Memory B cell (primary cell): Measurements from ENCODE around the gene SHC4.
"Not testable (repeated sequence)": the region's sequence is repeated elsewhere in the genome, so short reads cannot be mapped to it uniquely, and the experiment has no call there.

Source experiments
- ATAC-seq: fragments of 150-1000 bp; cut with Tn5 transposase; 2 replicates; pipeline ENCODE4 v1.10.0; 2021; ENCODE audit warnings: low read depth, mild to moderate bottlenecking, moderate library complexity
- DNase-seq, 2 donors: peaks; one replicate each; pipeline ENCODE4 v3.0.0; 2022; ENCODE audit warnings: low spot score in 2 of 2
- H3K27ac Mint-ChIP-seq: one replicate; pipeline ENCODE4 v1.8.0; 2022; ENCODE audit warnings: mild to moderate bottlenecking, moderate library complexity, mixed read lengths
- H3K27me3 Mint-ChIP-seq: one replicate; pipeline ENCODE4 v1.8.0; 2022; ENCODE audit warnings: mixed read lengths
- H3K36me3 Mint-ChIP-seq: one replicate; pipeline ENCODE4 v1.8.0; 2022; ENCODE audit warnings: mild to moderate bottlenecking, mixed read lengths
- H3K4me1 Mint-ChIP-seq: one replicate; pipeline ENCODE4 v1.8.0; 2022; ENCODE audit warnings: mixed read lengths
- H3K4me3 Mint-ChIP-seq: one replicate; pipeline ENCODE4 v1.8.0; 2022; ENCODE audit warnings: mild to moderate bottlenecking, moderate library complexity, mixed read lengths
- H3K9me3 Mint-ChIP-seq: one replicate; pipeline ENCODE4 v1.8.0; 2022; ENCODE audit warnings: mixed read lengths

Gene SHC4

GRCh38 chr15:48790466-48791115, 173.1 kb downstream of the SHC4 start:
- not testable (repeated sequence) for ATAC-seq, H3K4me3 Mint-ChIP-seq, DNase-seq, H3K27ac Mint-ChIP-seq, H3K9me3 Mint-ChIP-seq, H3K27me3 Mint-ChIP-seq, H3K4me1 Mint-ChIP-seq
- peaks cover 16% of the 10 kb centered on the region for H3K36me3 Mint-ChIP-seq

- Mint-ChIP-seq H3K4me1 (no peaks in the 10 kb centered on the region), H3K27ac (no peak overlapping the region), H3K27me3 (no peaks in the 10 kb centered on the region), H3K4me3 (no peak overlapping the region), H3K36me3 (peaks cover 27% of the 10 kb centered on the region), H3K9me3 (no peaks in the 10 kb centered on the region)
- ATAC-seq, result no peak
- DNase-seq, result no peak
These were observed 178.0 kb downstream of the SHC4 start for GRCh38 chr15:48785712-48786111.

GRCh38 chr15:48785195-48785594, 178.5 kb downstream of the SHC4 start:
- DNase-seq (no peak), ATAC-seq (no peak)
- Mint-ChIP-seq H3K36me3 (peaks cover 28% of the 10 kb centered on the region), H3K9me3 (no peaks in the 10 kb centered on the region), H3K27me3 (no peaks in the 10 kb centered on the region), H3K27ac (no peak overlapping the region), H3K4me1 (no peaks in the 10 kb centered on the region), H3K4me3 (no peak overlapping the region)

GRCh38 chr15:48784756-48785155, 179.0 kb downstream of the SHC4 start:
- Mint-ChIP-seq H3K27me3 (no peaks in the 10 kb centered on the region), H3K4me1 (no peaks in the 10 kb centered on the region), H3K9me3 (no peaks in the 10 kb centered on the region), H3K27ac (no peak overlapping the region), H3K4me3 (no peak overlapping the region), H3K36me3 (peaks cover 26% of the 10 kb centered on the region)
- no peak for ATAC-seq
- no peak for DNase-seq

GRCh38 chr15:48782911-48783310, 180.8 kb downstream of the SHC4 start:
- H3K36me3 Mint-ChIP-seq, result peaks cover 20% of the 10 kb centered on the region
- ATAC-seq, result no peak
- no peaks in the 10 kb centered on the region for H3K9me3 Mint-ChIP-seq
- H3K4me3 Mint-ChIP-seq, result no peak overlapping the region
- H3K27me3 Mint-ChIP-seq, result no peaks in the 10 kb centered on the region
- H3K4me1 Mint-ChIP-seq, result no peaks in the 10 kb centered on the region
- DNase-seq, result no peak
- no peak overlapping the region for H3K27ac Mint-ChIP-seq

- Mint-ChIP-seq H3K36me3 (peaks cover 19% of the 10 kb centered on the region), H3K4me1 (no peaks in the 10 kb centered on the region), H3K27ac (no peak overlapping the region), H3K9me3 (no peaks in the 10 kb centered on the region), H3K27me3 (no peaks in the 10 kb centered on the region), H3K4me3 (no peak overlapping the region)
- DNase-seq (no peak), ATAC-seq (no peak)
These were observed 182.1 kb downstream of the SHC4 start for GRCh38 chr15:48781481-48782081.

GRCh38 chr15:48781017-48781416, 182.7 kb downstream of the SHC4 start:
- DNase-seq (no peak), ATAC-seq (no peak)
- Mint-ChIP-seq H3K36me3 (peaks cover 19% of the 10 kb centered on the region), H3K4me1 (no peaks in the 10 kb centered on the region), H3K9me3 (no peaks in the 10 kb centered on the region), H3K27ac (no peak overlapping the region), H3K27me3 (no peaks in the 10 kb centered on the region), H3K4me3 (no peak overlapping the region)

GRCh38 chr15:48778331-48778730, 185.4 kb downstream of the SHC4 start:
- ATAC-seq (no peak), DNase-seq (no peak)
- Mint-ChIP-seq H3K9me3 (peaks cover 5% of the 10 kb centered on the region), H3K4me3 (no peak overlapping the region), H3K27me3 (no peaks in the 10 kb centered on the region), H3K36me3 (peaks cover 23% of the 10 kb centered on the region), H3K4me1 (no peaks in the 10 kb centered on the region), H3K27ac (no peak overlapping the region)

- DNase-seq, result no peak
- Mint-ChIP-seq H3K4me1 (no peaks in the 10 kb centered on the region), H3K36me3 (peaks cover 23% of the 10 kb centered on the region), H3K9me3 (peaks cover 5% of the 10 kb centered on the region), H3K27ac (no peak overlapping the region), H3K27me3 (no peaks in the 10 kb centered on the region), H3K4me3 (no peak overlapping the region)
- no peak for ATAC-seq
These were observed 185.9 kb downstream of the SHC4 start for GRCh38 chr15:48777645-48778330.

GRCh38 chr15:48775546-48775945, 188.2 kb downstream of the SHC4 start:
- Mint-ChIP-seq H3K9me3 (peaks cover 5% of the 10 kb centered on the region), H3K4me3 (no peak overlapping the region), H3K36me3 (peaks cover 20% of the 10 kb centered on the region), H3K27ac (no peak overlapping the region), H3K27me3 (no peaks in the 10 kb centered on the region), H3K4me1 (no peaks in the 10 kb centered on the region)
- no peak for DNase-seq
- no peak for ATAC-seq

- H3K4me1 Mint-ChIP-seq, result no peaks in the 10 kb centered on the region
- no peaks in the 10 kb centered on the region for H3K27me3 Mint-ChIP-seq
- no peak overlapping the region for H3K4me3 Mint-ChIP-seq
- DNase-seq (no peak), ATAC-seq (no peak)
- no peak overlapping the region for H3K27ac Mint-ChIP-seq
- peaks cover 22% of the 10 kb centered on the region for H3K36me3 Mint-ChIP-seq
- peaks cover 5% of the 10 kb centered on the region for H3K9me3 Mint-ChIP-seq
These were observed 189.2 kb downstream of the SHC4 start for GRCh38 chr15:48774484-48774883.
